Endothelial cell of umbilical vein (primary cell): ENCODE measurements around the gene ASB7. TPM values are rescaled to one million over a fixed set of nuclear protein-coding genes. Genes with fewer than 3 reads are reported as not detected.

Experiments
- BruUV-seq: library from RNA; stranded (reverse); fragments of 400-500 nt; replicated peaks from 2 replicates; lab custom pipeline; 2021; lab: Mats Ljungman, UMichigan
- CTCF ChIA-PET: fragments of 300-600, 350-600 bp; sonication (Branson Sonifier 250); formaldehyde crosslinking; loops from one replicate; lab custom pipeline; 2021; ENCODE audit warnings: antibody characterized with exemption, inconsistent platforms; lab: Charles Lee
- POLR2A ChIA-PET: fragments of 300-600, 350-600 bp; sonication (Branson Sonifier 250); formaldehyde crosslinking; loops from one replicate; lab custom pipeline; 2021; ENCODE audit warnings: antibody characterized with exemption, inconsistent platforms; lab: Charles Lee
- DNase-seq: peaks from one replicate; pipeline ENCODE4 v3.0.0-alpha.2; 2011; ENCODE audit warnings: low read depth, low spot score
- FAIRE-seq: peaks from 2 replicates; lab custom pipeline; 2011; peaks lifted over from hg19 to GRCh38; lab: Jason Lieb, UNC
- H2AFZ ChIP-seq: 2 replicates; pipeline ENCODE4 v1.6.0; 2012; ENCODE audit warnings: low read depth, low read length, control low read depth, inconsistent platforms
- H3K27ac ChIP-seq: 2 replicates; pipeline ENCODE4 v1.5.1; 2011; ENCODE audit warnings: low read depth, mild to moderate bottlenecking, control low read depth, low read length, moderate library complexity; ENCODE audit not compliant: insufficient read depth
- H3K27me3 ChIP-seq, 2 experiments: 2 replicates each; pipeline versions ENCODE4 v1.6.0 to v1.6.1; 2011; ENCODE audit warnings: low read length in 2 of 2, mixed read lengths in 1 of 2; ENCODE audit not compliant: control insufficient read depth in 2 of 2, insufficient read depth in 2 of 2
- H3K36me3 ChIP-seq, 2 experiments: 2 replicates in 1 of 2; 3 replicates in 1 of 2; pipeline ENCODE4 v1.5.1; 2011; ENCODE audit warnings: low read length in 2 of 2, mild to moderate bottlenecking in 1 of 2, moderate library complexity in 1 of 2; ENCODE audit not compliant: control insufficient read depth in 2 of 2, insufficient read depth in 2 of 2; ENCODE audit errors: extremely low read depth in 1 of 2
- H3K4me1 ChIP-seq: 3 replicates; pipeline ENCODE4 v1.5.1; 2011; ENCODE audit warnings: mild to moderate bottlenecking, low read length; ENCODE audit not compliant: control insufficient read depth, insufficient read depth; ENCODE audit errors: extremely low read depth
- H3K4me2 ChIP-seq: 2 replicates; pipeline ENCODE4 v1.6.1; 2011; ENCODE audit warnings: low read length, control low read depth, mixed read lengths; ENCODE audit not compliant: insufficient read depth
- H3K4me3 ChIP-seq, 3 experiments: fragments of 200-600 bp in 1 of 3; sonication (generic), shearing (Covaris generic) in 1 of 3; replicated peaks in 1 of 3; 2 replicates each; pipeline ENCODE4 v1.5.1; 2011 to 2016; ENCODE audit warnings: control low read depth in 3 of 3, low read length in 3 of 3, mild to moderate bottlenecking in 2 of 3, inconsistent platforms in 1 of 3, low read depth in 1 of 3, moderate library complexity in 1 of 3; ENCODE audit not compliant: insufficient read depth in 1 of 3
- H3K79me2 ChIP-seq: 2 replicates; pipeline ENCODE4 v1.6.0; 2012; ENCODE audit warnings: low read length, inconsistent platforms; ENCODE audit not compliant: control insufficient read depth, insufficient read depth
- H3K9ac ChIP-seq: replicated peaks from 2 replicates; pipeline ENCODE3; 2011; ENCODE audit warnings: low read length, control low read depth; ENCODE audit not compliant: insufficient read depth; ENCODE audit errors: extremely low read depth
- H3K9me1 ChIP-seq: replicated peaks from 3 replicates; pipeline ENCODE4 v1.6.0; 2011; ENCODE audit warnings: mild to moderate bottlenecking, low read length; ENCODE audit not compliant: control insufficient read depth, insufficient read depth; ENCODE audit errors: extremely low read depth
- H3K9me3 ChIP-seq: replicated peaks from 2 replicates; pipeline ENCODE4 v1.5.1; 2012; ENCODE audit warnings: low read length, inconsistent platforms; ENCODE audit not compliant: control insufficient read depth, insufficient read depth
- H4K20me1 ChIP-seq: replicated peaks from 2 replicates; pipeline ENCODE3; 2011; ENCODE audit warnings: mild to moderate bottlenecking, low read length; ENCODE audit not compliant: control insufficient read depth, insufficient read depth; ENCODE audit errors: extremely low read depth
- EZH2 ChIP-seq: IDR thresholded peaks from 2 replicates; pipeline ENCODE4 v1.6.1; 2012; ENCODE audit warnings: borderline replicate concordance, low read depth, mild to moderate bottlenecking, moderate library complexity, low read length, inconsistent platforms; ENCODE audit not compliant: severe bottlenecking
- FOS ChIP-seq: IDR thresholded peaks from 2 replicates; pipeline ENCODE4 v1.6.1; 2011; ENCODE audit warnings: mild to moderate bottlenecking, low read length, moderate library complexity, borderline replicate concordance; ENCODE audit not compliant: insufficient read depth
- GATA2 ChIP-seq: IDR thresholded peaks from 2 replicates; pipeline ENCODE4 v1.7.0; 2011; ENCODE audit warnings: low read depth, mild to moderate bottlenecking, moderate library complexity, mixed read lengths, low read length; ENCODE audit not compliant: insufficient read length, insufficient read depth
- JUN ChIP-seq: IDR thresholded peaks from 2 replicates; pipeline ENCODE4 v1.6.1; 2011; ENCODE audit warnings: borderline replicate concordance, low read depth; ENCODE audit not compliant: insufficient read length, insufficient read depth
- MYC ChIP-seq: IDR thresholded peaks from one replicate; pipeline ENCODE4 v1.6.1; 2011; ENCODE audit warnings: mild to moderate bottlenecking, low read depth, low read length
- POLR2A ChIP-seq: IDR thresholded peaks from 2 replicates; pipeline ENCODE4 v1.6.1; 2012; ENCODE audit warnings: low read depth, mild to moderate bottlenecking, control low read depth, low read length
- POLR2AphosphoS5 ChIP-seq: IDR thresholded peaks from 2 replicates; pipeline ENCODE4 v1.6.1; 2012; ENCODE audit warnings: low read depth, mild to moderate bottlenecking, control low read depth, low read length, moderate library complexity; ENCODE audit not compliant: insufficient read depth
- dilution Hi-C: fragments of 300-500 bp; cut with MboI; formaldehyde crosslinking; loops from one replicate; pipeline ENCODE4 v1.15.0; 2019; ENCODE audit warnings: low sequenced_read_pairs; ENCODE audit not compliant: extremely low pct_ligation_motif_present
- intact Hi-C: fragments of 100-400 bp; cut with micrococcal nuclease; formaldehyde crosslinking; loops from one replicate; pipeline ENCODE4 v1.10.0; 2022
- polyA plus RNA-seq, 4 experiments: library from polyadenylated mRNA; depleted of rRNA in 3 of 4; stranded (reverse) in 3 of 4; unstranded in 1 of 4; fragments of >200 nt; gene quantifications; 2 replicates each; pipeline versions ENCODE4 v1.2.1 to v1.2.3, GENCODE V29; 2011 to 2012; ENCODE audit warnings: missing spikeins in 1 of 4
- total RNA-seq: library from RNA; stranded (reverse); gene quantifications from 2 replicates; pipeline ENCODE4 v1.2.3, GENCODE V29; 2021
- TF ChIP-seq, protein P1 (sequence below), 2 donors: IDR thresholded peaks; 1 replicate in 1 of 2; 2 replicates in 1 of 2; pipeline ENCODE4 v1.5.1; 2011; ENCODE audit warnings: low read length in 2 of 2, mild to moderate bottlenecking in 2 of 2, moderate library complexity in 2 of 2, control low read depth in 1 of 2, inconsistent platforms in 1 of 2, low read depth in 1 of 2; ENCODE audit not compliant: insufficient read depth in 1 of 2; ENCODE audit errors: extremely low read depth in 1 of 2
- TF ChIP-seq, protein P2 (sequence below): IDR thresholded peaks from 2 replicates; pipeline ENCODE4 v1.6.1; 2011; ENCODE audit not compliant: insufficient read depth, insufficient read length

ASB7 gene
- total and polyA plus RNA-seq, 2 donors (not counting 3 experiments of a cell fraction or from before 2014, with no cell fraction given): 6.8 to 13.3 TPM

DNA sequence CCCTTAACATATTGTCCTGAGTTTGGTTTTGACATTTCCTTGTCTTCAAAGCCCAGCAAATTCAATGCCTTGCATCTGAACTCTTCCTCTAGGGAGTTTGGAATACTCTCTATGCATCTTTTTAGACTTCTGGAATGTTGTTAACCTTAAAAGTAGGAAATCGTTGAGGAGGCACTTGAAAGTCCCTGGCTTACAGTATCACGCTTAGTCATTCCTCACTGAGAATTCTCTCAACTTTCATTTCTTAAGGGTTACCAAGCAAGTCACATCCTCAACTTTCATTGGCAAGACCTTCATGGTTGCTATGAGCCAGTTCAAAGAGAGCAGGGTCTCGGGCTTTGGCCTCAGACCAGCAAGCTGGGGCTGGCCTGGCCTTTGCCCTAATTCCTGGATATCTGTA, 89.9 kb downstream of the ASB7 start:
- H3K4me2 ChIP-seq: no peak overlapping the region
- H3K9ac ChIP-seq: no peak overlapping the region
- no peak overlapping the region for H2AFZ ChIP-seq
- no peaks in the 10 kb centered on the region for H3K9me3 ChIP-seq
- no peaks in the 10 kb centered on the region for H3K79me2 ChIP-seq
- TF ChIP-seq JUN (no peak), GATA2 (no peak), POLR2A (no peak), EZH2 (no peak)
- TF ChIP-seq, protein P1, sequence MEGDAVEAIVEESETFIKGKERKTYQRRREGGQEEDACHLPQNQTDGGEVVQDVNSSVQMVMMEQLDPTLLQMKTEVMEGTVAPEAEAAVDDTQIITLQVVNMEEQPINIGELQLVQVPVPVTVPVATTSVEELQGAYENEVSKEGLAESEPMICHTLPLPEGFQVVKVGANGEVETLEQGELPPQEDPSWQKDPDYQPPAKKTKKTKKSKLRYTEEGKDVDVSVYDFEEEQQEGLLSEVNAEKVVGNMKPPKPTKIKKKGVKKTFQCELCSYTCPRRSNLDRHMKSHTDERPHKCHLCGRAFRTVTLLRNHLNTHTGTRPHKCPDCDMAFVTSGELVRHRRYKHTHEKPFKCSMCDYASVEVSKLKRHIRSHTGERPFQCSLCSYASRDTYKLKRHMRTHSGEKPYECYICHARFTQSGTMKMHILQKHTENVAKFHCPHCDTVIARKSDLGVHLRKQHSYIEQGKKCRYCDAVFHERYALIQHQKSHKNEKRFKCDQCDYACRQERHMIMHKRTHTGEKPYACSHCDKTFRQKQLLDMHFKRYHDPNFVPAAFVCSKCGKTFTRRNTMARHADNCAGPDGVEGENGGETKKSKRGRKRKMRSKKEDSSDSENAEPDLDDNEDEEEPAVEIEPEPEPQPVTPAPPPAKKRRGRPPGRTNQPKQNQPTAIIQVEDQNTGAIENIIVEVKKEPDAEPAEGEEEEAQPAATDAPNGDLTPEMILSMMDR (IDR thresholded peaks at IDR 0.05; ENCODE audit: extremely low read depth in 1 of 2, insufficient read depth in 1 of 2, low read depth in 1 of 2, low read length in 2 of 2): no peak
- TF ChIP-seq, protein P2, sequence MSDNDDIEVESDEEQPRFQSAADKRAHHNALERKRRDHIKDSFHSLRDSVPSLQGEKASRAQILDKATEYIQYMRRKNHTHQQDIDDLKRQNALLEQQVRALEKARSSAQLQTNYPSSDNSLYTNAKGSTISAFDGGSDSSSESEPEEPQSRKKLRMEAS: no peak
- DNase-seq: no peak
- no peaks in the 10 kb centered on the region for H3K27me3 ChIP-seq
- H3K4me3 ChIP-seq: no peak overlapping the region
- no peak for FAIRE-seq
- H3K4me1 ChIP-seq: peaks cover 5% of the 10 kb centered on the region
- dilution Hi-C loops (no loop called here), intact Hi-C loops (no loop called here)
- CTCF ChIA-PET: interaction anchor here (1.5 kb wide), 1 partner anchor 21 kb away, joined by 4 read pairs; no protein-coding TSS in a partner anchor
- POLR2A ChIA-PET: no interaction called here
- no TSS peak for BruUV-seq
- no peaks in the 10 kb centered on the region for H3K36me3 ChIP-seq
- H3K9me1 ChIP-seq: no peaks in the 10 kb centered on the region
- H3K27ac ChIP-seq: no peak overlapping the region
- H4K20me1 ChIP-seq: no peaks in the 10 kb centered on the region

DNA sequence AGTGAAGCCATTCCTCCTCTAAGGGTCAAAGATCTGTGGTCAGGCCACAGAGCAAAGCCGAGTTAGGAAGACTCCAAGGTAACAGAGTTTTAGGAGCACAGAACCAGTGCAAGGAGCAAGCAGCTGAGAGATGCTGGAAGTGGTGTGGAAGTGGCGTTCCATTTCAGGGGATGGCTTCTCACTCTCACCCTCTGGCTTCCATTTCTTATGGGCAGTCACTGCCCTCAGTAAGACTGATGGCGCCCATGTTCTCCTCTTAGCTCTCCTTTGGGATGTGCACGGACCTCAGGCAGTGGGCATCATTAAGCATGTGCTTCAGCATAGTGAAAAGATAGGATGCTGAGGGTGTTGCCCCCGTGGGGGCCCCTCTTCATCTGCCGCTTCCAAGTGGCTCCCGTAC, 90.3 kb downstream of the ASB7 start:
- Histone ChIP-seq H3K9ac (no peak overlapping the region), H3K27ac (no peak overlapping the region), H3K4me2 (no peak overlapping the region), H3K4me3 (no peak overlapping the region), H4K20me1 (no peaks in the 10 kb centered on the region), H3K9me1 (no peaks in the 10 kb centered on the region), H3K79me2 (no peaks in the 10 kb centered on the region), H3K4me1 (peaks cover 3% of the 10 kb centered on the region), H3K36me3 (no peaks in the 10 kb centered on the region), H2AFZ (no peak overlapping the region), H3K9me3 (no peaks in the 10 kb centered on the region), H3K27me3 (no peaks in the 10 kb centered on the region)
- TF ChIP-seq EZH2 (no peak), POLR2AphosphoS5 (no peak), MYC (no peak), JUN (no peak), POLR2A (no peak), FOS (no peak), GATA2 (no peak)
- TF ChIP-seq, protein P2: no peak
- TF ChIP-seq, protein P1 (IDR thresholded peaks at IDR 0.05; ENCODE audit: extremely low read depth in 1 of 2, insufficient read depth in 1 of 2, low read depth in 1 of 2, low read length in 2 of 2): no peak
- no TSS peak for BruUV-seq
- dilution Hi-C loops (no loop called here), intact Hi-C loops (no loop called here)
- DNase-seq: no peak
- POLR2A ChIA-PET: no interaction called here
- FAIRE-seq: no peak
- CTCF ChIA-PET: no interaction called here
